ENCODE results near the gene DLX6. TPM values are rescaled to one million over a fixed set of nuclear protein-coding genes. Genes with fewer than 3 reads are reported as not detected.
A peak's percentile ranks its signal among the peaks of the same experiment; 100 is the strongest.

DLX6 gene
- total and polyA plus RNA-seq, 4 donors, result 0.17 TPM; not detected in 3

GRCh38 chr7:97009753-97010732, 4.7 kb downstream of the DLX6 start:
- no peak overlapping the region for H3K27ac ChIP-seq (ENCODE audit: low read depth, low read length)
- peaks cover 19% of the 10 kb centered on the region for H3K4me1 ChIP-seq (ENCODE audit: control insufficient read depth, insufficient read depth, low read length)
- no peaks in the 10 kb centered on the region for H3K9me3 ChIP-seq (ENCODE audit: control insufficient read depth, insufficient read depth, low read length)
- H3K36me3 ChIP-seq (ENCODE audit: control insufficient read depth, insufficient read depth, low read length), result no peaks in the 10 kb centered on the region
- no peak overlapping the region for H3K4me3 ChIP-seq (ENCODE audit: low read depth, low read length)
- H3K27me3 ChIP-seq (ENCODE audit: control insufficient read depth, insufficient read depth, low read length), result peaks cover 99% of the 10 kb centered on the region
- DNase-seq (ENCODE audit: low read depth in 4 of 6, low spot score in 6 of 6), result peak in 1 of 6 donors; percentile 17
- WGBS (ENCODE audit: insufficient coverage), result 2% methylated on average over 15 of the region's 18 CpGs

DNA sequence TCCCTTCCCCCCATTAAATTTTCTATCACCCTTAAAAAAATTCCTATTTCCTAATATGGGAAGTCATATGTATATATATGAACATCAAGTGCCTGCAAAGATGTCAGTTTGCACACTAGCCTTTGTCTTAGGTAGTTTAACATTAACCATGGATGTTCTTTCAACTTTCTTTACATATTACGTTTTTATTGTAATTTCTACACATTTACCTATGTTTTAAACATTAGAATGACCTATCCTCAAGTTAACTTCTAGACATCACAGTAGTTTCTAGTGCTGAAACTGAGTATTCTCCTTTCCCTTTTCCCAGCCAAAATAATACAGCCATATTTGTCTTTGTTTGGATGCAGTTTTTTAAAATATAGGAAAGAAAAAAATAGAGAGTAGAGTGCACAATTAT, 5.8 kb downstream of the DLX6 start:
- H3K27ac ChIP-seq (ENCODE audit: low read depth, low read length), result no peak overlapping the region
- no peak for DNase-seq (ENCODE audit: low read depth in 4 of 6, low spot score in 6 of 6)
- no peaks in the 10 kb centered on the region for H3K36me3 ChIP-seq (ENCODE audit: control insufficient read depth, insufficient read depth, low read length)
- H3K9me3 ChIP-seq (ENCODE audit: control insufficient read depth, insufficient read depth, low read length), result no peaks in the 10 kb centered on the region
- WGBS (ENCODE audit: insufficient coverage), result no CpG with 5 or more reads among the region's 1 CpG
- peaks cover 99% of the 10 kb centered on the region for H3K27me3 ChIP-seq (ENCODE audit: control insufficient read depth, insufficient read depth, low read length)
- no peak overlapping the region for H3K4me3 ChIP-seq (ENCODE audit: low read depth, low read length)
- H3K4me1 ChIP-seq (ENCODE audit: control insufficient read depth, insufficient read depth, low read length), result peaks cover 10% of the 10 kb centered on the region

GRCh38 chr7:97011536-97012364, 6.4 kb downstream of the DLX6 start:
- H3K36me3 ChIP-seq (ENCODE audit: control insufficient read depth, insufficient read depth, low read length), result no peaks in the 10 kb centered on the region
- peak in 1 of 6 donors; percentile 65 for DNase-seq (ENCODE audit: low read depth in 4 of 6, low spot score in 6 of 6)
- WGBS (ENCODE audit: insufficient coverage), result 4% methylated on average over 8 of the region's 15 CpGs
- H3K4me3 ChIP-seq (ENCODE audit: low read depth, low read length), result no peak overlapping the region
- no peak overlapping the region for H3K27ac ChIP-seq (ENCODE audit: low read depth, low read length)
- no peaks in the 10 kb centered on the region for H3K9me3 ChIP-seq (ENCODE audit: control insufficient read depth, insufficient read depth, low read length)
- peaks cover 100% of the 10 kb centered on the region for H3K27me3 ChIP-seq (ENCODE audit: control insufficient read depth, insufficient read depth, low read length)
- H3K4me1 ChIP-seq (ENCODE audit: control insufficient read depth, insufficient read depth, low read length), result peaks cover 14% of the 10 kb centered on the region

- DNase-seq (ENCODE audit: low read depth in 4 of 6, low spot score in 6 of 6), result peak in 1 of 6 donors; percentile 67
- Histone ChIP-seq H3K36me3 (ENCODE audit: control insufficient read depth, insufficient read depth, low read length) (no peaks in the 10 kb centered on the region), H3K4me3 (ENCODE audit: low read depth, low read length) (no peak overlapping the region), H3K27me3 (ENCODE audit: control insufficient read depth, insufficient read depth, low read length) (peaks cover 100% of the 10 kb centered on the region), H3K4me1 (ENCODE audit: control insufficient read depth, insufficient read depth, low read length) (peaks cover 15% of the 10 kb centered on the region), H3K27ac (ENCODE audit: low read depth, low read length) (no peak overlapping the region), H3K9me3 (ENCODE audit: control insufficient read depth, insufficient read depth, low read length) (no peaks in the 10 kb centered on the region)
- 2% methylated on average over 13 of the region's 21 CpGs for WGBS (ENCODE audit: insufficient coverage)
These were observed 7.2 kb downstream of the DLX6 start for GRCh38 chr7:97012365-97013133.

DNA sequence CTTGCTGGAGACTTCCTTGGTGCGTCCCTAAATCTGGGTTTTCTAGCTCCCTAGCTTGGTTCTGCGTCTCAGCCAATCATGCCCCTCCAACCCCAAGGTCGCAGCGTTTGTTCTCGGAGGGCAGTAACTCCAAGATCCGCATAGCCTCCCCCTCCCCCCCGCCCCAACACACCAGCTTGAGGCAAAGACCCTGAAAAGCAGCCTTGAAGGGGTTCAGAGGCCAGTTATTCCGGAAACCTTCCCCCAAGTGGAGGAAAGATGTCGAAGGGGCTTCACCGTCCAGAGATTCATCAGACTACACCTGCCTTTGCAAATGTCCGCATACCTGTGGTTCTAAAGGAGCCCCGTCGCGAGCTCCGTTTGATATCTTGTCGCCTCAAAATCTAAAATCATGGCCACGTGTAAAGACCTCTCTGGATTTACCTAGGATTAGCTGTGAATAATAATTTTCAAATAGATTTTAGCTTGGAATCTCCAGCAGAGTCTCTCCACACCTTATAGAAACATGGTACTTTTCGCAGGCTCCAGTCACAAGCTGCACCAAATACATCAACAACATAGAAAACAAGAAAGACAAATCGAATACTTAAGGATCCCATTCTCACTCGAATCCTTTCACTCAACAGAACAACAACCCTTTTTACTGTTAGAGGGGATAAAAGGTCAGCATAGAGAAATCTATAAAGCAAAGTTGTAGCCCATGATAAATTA, 7.9 kb downstream of the DLX6 start:
- H3K27ac ChIP-seq (ENCODE audit: low read depth, low read length), result no peak overlapping the region
- WGBS (ENCODE audit: insufficient coverage), result 4% methylated on average over 12 of the region's 20 CpGs
- H3K9me3 ChIP-seq (ENCODE audit: control insufficient read depth, insufficient read depth, low read length), result no peaks in the 10 kb centered on the region
- H3K36me3 ChIP-seq (ENCODE audit: control insufficient read depth, insufficient read depth, low read length), result no peaks in the 10 kb centered on the region
- DNase-seq (ENCODE audit: low read depth in 4 of 6, low spot score in 6 of 6), result no peak
- H3K27me3 ChIP-seq (ENCODE audit: control insufficient read depth, insufficient read depth, low read length), result peaks cover 100% of the 10 kb centered on the region
- no peak overlapping the region for H3K4me3 ChIP-seq (ENCODE audit: low read depth, low read length)
- H3K4me1 ChIP-seq (ENCODE audit: control insufficient read depth, insufficient read depth, low read length), result peaks cover 22% of the 10 kb centered on the region

GRCh38 chr7:97013845-97014134, 8.4 kb downstream of the DLX6 start:
- H3K4me1 ChIP-seq (ENCODE audit: control insufficient read depth, insufficient read depth, low read length), result peaks cover 26% of the 10 kb centered on the region
- peaks cover 100% of the 10 kb centered on the region for H3K27me3 ChIP-seq (ENCODE audit: control insufficient read depth, insufficient read depth, low read length)
- H3K27ac ChIP-seq (ENCODE audit: low read depth, low read length), result no peak overlapping the region
- peak in 2 of 6 donors; percentile 50 to 57 for DNase-seq (ENCODE audit: low read depth in 4 of 6, low spot score in 6 of 6)
- no peaks in the 10 kb centered on the region for H3K36me3 ChIP-seq (ENCODE audit: control insufficient read depth, insufficient read depth, low read length)
- no peaks in the 10 kb centered on the region for H3K9me3 ChIP-seq (ENCODE audit: control insufficient read depth, insufficient read depth, low read length)
- no CpG with 5 or more reads among the region's 1 CpG for WGBS (ENCODE audit: insufficient coverage)
- H3K4me3 ChIP-seq (ENCODE audit: low read depth, low read length), result no peak overlapping the region

- no peaks in the 10 kb centered on the region for H3K9me3 ChIP-seq (ENCODE audit: control insufficient read depth, insufficient read depth, low read length)
- WGBS (ENCODE audit: insufficient coverage), result 30% methylated on average over 3 of the region's 5 CpGs
- DNase-seq (ENCODE audit: low read depth in 4 of 6, low spot score in 6 of 6), result peak in 2 of 6 donors; percentile 25 to 44
- peaks cover 100% of the 10 kb centered on the region for H3K27me3 ChIP-seq (ENCODE audit: control insufficient read depth, insufficient read depth, low read length)
- no peak overlapping the region for H3K27ac ChIP-seq (ENCODE audit: low read depth, low read length)
- no peak overlapping the region for H3K4me3 ChIP-seq (ENCODE audit: low read depth, low read length)
- H3K36me3 ChIP-seq (ENCODE audit: control insufficient read depth, insufficient read depth, low read length), result no peaks in the 10 kb centered on the region
- peaks cover 27% of the 10 kb centered on the region for H3K4me1 ChIP-seq (ENCODE audit: control insufficient read depth, insufficient read depth, low read length)
These were observed 8.9 kb downstream of the DLX6 start for GRCh38 chr7:97014145-97014750.

GRCh38 chr7:97015279-97015678, 9.9 kb downstream of the DLX6 start:
- WGBS (ENCODE audit: insufficient coverage), result 0% methylated on average over 1 of the region's 3 CpGs
- H3K27me3 ChIP-seq (ENCODE audit: control insufficient read depth, insufficient read depth, low read length), result peaks cover 100% of the 10 kb centered on the region
- no peak overlapping the region for H3K4me3 ChIP-seq (ENCODE audit: low read depth, low read length)
- no peaks in the 10 kb centered on the region for H3K36me3 ChIP-seq (ENCODE audit: control insufficient read depth, insufficient read depth, low read length)
- H3K27ac ChIP-seq (ENCODE audit: low read depth, low read length), result no peak overlapping the region
- peaks cover 27% of the 10 kb centered on the region for H3K4me1 ChIP-seq (ENCODE audit: control insufficient read depth, insufficient read depth, low read length)
- H3K9me3 ChIP-seq (ENCODE audit: control insufficient read depth, insufficient read depth, low read length), result no peaks in the 10 kb centered on the region
- DNase-seq (ENCODE audit: low read depth in 4 of 6, low spot score in 6 of 6), result peak in 1 of 6 donors; percentile 7
